Measurements from ENCODE around the gene IGSF21.

- TF ChIP-seq TSHZ2 (CRISPR knock-in tag; IDR thresholded peaks at IDR 0.05), result no peak
- TF ChIP-seq ZNF565 (CRISPR knock-in tag; conservative IDR thresholded peaks at IDR 0.05; ENCODE audit: low read depth), result no peak
- TF ChIP-seq POU6F1 (CRISPR knock-in tag; IDR thresholded peaks at IDR 0.05; ENCODE audit: borderline replicate concordance, low read depth), result no peak
- TF ChIP-seq ZNF8 (CRISPR knock-in tag; IDR thresholded peaks at IDR 0.05), result no peak
- no peak for TF ChIP-seq PATZ1 (CRISPR knock-in tag; IDR thresholded peaks at IDR 0.05; ENCODE audit: borderline replicate concordance)
- TF ChIP-seq TOX (CRISPR knock-in tag; IDR thresholded peaks at IDR 0.05; ENCODE audit: borderline replicate concordance), result no peak
- no peak for TF ChIP-seq BACH2 (CRISPR knock-in tag; IDR thresholded peaks at IDR 0.05; ENCODE audit: borderline replicate concordance)
- TF ChIP-seq OSR1 (CRISPR knock-in tag; IDR thresholded peaks at IDR 0.05), result no peak
- no peak for TF ChIP-seq PPARA (CRISPR knock-in tag; IDR thresholded peaks at IDR 0.05; ENCODE audit: borderline replicate concordance)
- no peak for TF ChIP-seq RARB (CRISPR knock-in tag; IDR thresholded peaks at IDR 0.05)
- TF ChIP-seq SNAI2 (CRISPR knock-in tag; IDR thresholded peaks at IDR 0.05), result no peak
These were observed 310.0 kb downstream of the IGSF21 start for GRCh38 chr1:18417316-18418269.

Data from SK-N-SH treated with all-trans-retinoic acid at 6 μM for 48 hours (cell line).